NCI-H187 (cell line): Measurements from ENCODE around the gene PEMT.
"Not testable (repeated sequence)": the region's sequence is repeated elsewhere in the genome, so short reads cannot be mapped to it uniquely, and the experiment has no call there.

Source experiments
- DNase-seq, 2 experiments: peaks; one replicate each; lab custom pipeline; 2025; lab: John Stamatoyannopoulos, UW

The PEMT gene

GRCh38 chr17:17591355-17592298 lies at the start of gene PEMT:
Gene PEMT, minus strand, starts transcription at chr17:17591708. Its CDS starts 82 bp downstream, at chr17:17591626.
- peak; percentile 77 to 85 for DNase-seq

- DNase-seq = not testable (repeated sequence)
These were observed 48.3 kb upstream of the PEMT start for GRCh38 chr17:17639661-17640270.

GRCh38 chr17:17638467-17638866 lies 47.0 kb upstream of the PEMT start:
- no peak for DNase-seq

- DNase-seq = no peak
These were observed 44.9 kb upstream of the PEMT start for GRCh38 chr17:17636272-17636885.

GRCh38 chr17:17635537-17636271 lies 44.2 kb upstream of the PEMT start:
- DNase-seq = not testable (repeated sequence)

GRCh38 chr17:17635126-17635525 lies 43.6 kb upstream of the PEMT start:
- DNase-seq = no peak

- DNase-seq = no peak
These were observed 41.8 kb upstream of the PEMT start for GRCh38 chr17:17633310-17633709.

GRCh38 chr17:17632690-17633089 lies 41.2 kb upstream of the PEMT start:
- DNase-seq = not testable (repeated sequence)

- DNase-seq = no peak
These were observed 37.0 kb upstream of the PEMT start for GRCh38 chr17:17628388-17629008.

- DNase-seq = no peak
These were observed 35.3 kb upstream of the PEMT start for GRCh38 chr17:17626840-17627239.

GRCh38 chr17:17626151-17626805 lies 34.8 kb upstream of the PEMT start:
- no peak for DNase-seq

- DNase-seq = no peak
These were observed 33.2 kb upstream of the PEMT start for GRCh38 chr17:17624741-17625140.

GRCh38 chr17:17623904-17624303 lies 32.4 kb upstream of the PEMT start:
- no peak for DNase-seq

- no peak for DNase-seq
These were observed 29.7 kb upstream of the PEMT start for GRCh38 chr17:17621254-17621653.

- peak; percentile 11 to 42 for DNase-seq
These were observed 22.2 kb upstream of the PEMT start for GRCh38 chr17:17613708-17614114.

GRCh38 chr17:17612085-17613022 lies 20.8 kb upstream of the PEMT start:
- no peak for DNase-seq

GRCh38 chr17:17609121-17609520 lies 17.6 kb upstream of the PEMT start:
- no peak for DNase-seq

GRCh38 chr17:17606416-17607000 lies 15.0 kb upstream of the PEMT start:
- DNase-seq = no peak

- no peak for DNase-seq
These were observed 14.2 kb upstream of the PEMT start for GRCh38 chr17:17605729-17606088.
